Trophoblast cell (in vitro differentiated cells and primary cell): ENCODE measurements around the gene KIF26B.
A peak's percentile ranks its signal among the peaks of the same experiment; 100 is the strongest.

Experiments used
- DNase-seq, 2 donors: peaks; one replicate each; pipeline ENCODE4 v3.0.0-alpha.2; 2016
- H2AFZ ChIP-seq: 2 replicates; pipeline ENCODE4 v1.6.1; 2013; ENCODE audit warnings: low read length, moderate library complexity, mild to moderate bottlenecking; ENCODE audit not compliant: insufficient read depth, poor library complexity
- H2AK5ac ChIP-seq: 2 replicates; pipeline ENCODE4 v1.6.1; 2013; ENCODE audit warnings: mild to moderate bottlenecking, low read length
- H2BK120ac ChIP-seq: 2 replicates; pipeline ENCODE4 v1.6.1; 2013; ENCODE audit warnings: low read length, mild to moderate bottlenecking, moderate library complexity; ENCODE audit not compliant: insufficient read depth, poor library complexity
- H2BK12ac ChIP-seq: 2 replicates; pipeline ENCODE4 v1.6.1; 2013; ENCODE audit warnings: mild to moderate bottlenecking, low read length, moderate library complexity
- H2BK5ac ChIP-seq: 2 replicates; pipeline ENCODE4 v1.6.1; 2013; ENCODE audit warnings: low read length, low read depth, moderate library complexity, mild to moderate bottlenecking; ENCODE audit not compliant: poor library complexity
- H3K14ac ChIP-seq: 2 replicates; pipeline ENCODE4 v1.6.1; 2013; ENCODE audit warnings: mild to moderate bottlenecking, low read length
- H3K18ac ChIP-seq: 2 replicates; pipeline ENCODE4 v1.6.1; 2013; ENCODE audit warnings: mild to moderate bottlenecking, low read length
- H3K23ac ChIP-seq: 2 replicates; pipeline ENCODE4 v1.6.1; 2013; ENCODE audit warnings: low read length
- H3K27ac ChIP-seq: 2 replicates; pipeline ENCODE4 v1.5.1; 2013; ENCODE audit warnings: low read depth, mild to moderate bottlenecking, inconsistent platforms, low read length, moderate library complexity
- H3K27me3 ChIP-seq: 2 replicates; pipeline ENCODE4 v1.6.1; 2013; ENCODE audit warnings: inconsistent platforms, mild to moderate bottlenecking, low read length, moderate library complexity; ENCODE audit not compliant: insufficient read depth
- H3K36me3 ChIP-seq, 2 experiments: 1 replicate in 1 of 2; 2 replicates in 1 of 2; pipeline ENCODE4 v1.6.1; 2013; ENCODE audit warnings: low read length in 2 of 2, mild to moderate bottlenecking in 2 of 2, moderate library complexity in 1 of 2; ENCODE audit not compliant: insufficient read depth in 2 of 2, control insufficient read depth in 1 of 2
- H3K4ac ChIP-seq: 2 replicates; pipeline ENCODE4 v1.6.1; 2013; ENCODE audit warnings: low read depth, mild to moderate bottlenecking, low read length, moderate library complexity
- H3K4me1 ChIP-seq, 2 experiments: 1 replicate in 1 of 2; 2 replicates in 1 of 2; pipeline ENCODE4 v1.6.1; 2013; ENCODE audit warnings: low read length in 2 of 2, mild to moderate bottlenecking in 2 of 2, moderate library complexity in 1 of 2; ENCODE audit not compliant: insufficient read depth in 2 of 2, control insufficient read depth in 1 of 2
- H3K4me2 ChIP-seq: 2 replicates; pipeline ENCODE4 v1.6.1; 2013; ENCODE audit warnings: inconsistent platforms, mild to moderate bottlenecking, low read length, moderate library complexity
- H3K4me3 ChIP-seq: 2 replicates; pipeline ENCODE4 v1.5.1; 2013; ENCODE audit warnings: mild to moderate bottlenecking, low read depth, low read length, inconsistent platforms
- H3K79me1 ChIP-seq: one replicate; pipeline ENCODE4 v1.6.1; 2013; ENCODE audit warnings: low read length
- H3K79me2 ChIP-seq: 2 replicates; pipeline ENCODE4 v1.6.1; 2013; ENCODE audit warnings: low read length, mild to moderate bottlenecking; ENCODE audit not compliant: control insufficient read depth, insufficient read depth, poor library complexity
- H3K9ac ChIP-seq: 2 replicates; pipeline ENCODE4 v1.6.1; 2013; ENCODE audit warnings: mild to moderate bottlenecking, low read length
- H3K9me3 ChIP-seq: 2 replicates; pipeline ENCODE4 v1.6.1; 2013; ENCODE audit warnings: low read depth, mild to moderate bottlenecking, control low read depth, inconsistent platforms, low read length; ENCODE audit not compliant: insufficient read depth
- H4K12ac ChIP-seq: 2 replicates; pipeline ENCODE4 v1.6.1; 2013; ENCODE audit warnings: low read depth, mild to moderate bottlenecking, low read length, moderate library complexity
- H4K8ac ChIP-seq: 2 replicates; pipeline ENCODE4 v1.6.1; 2013; ENCODE audit warnings: low read depth, mild to moderate bottlenecking, low read length, moderate library complexity
- H4K91ac ChIP-seq: one replicate; pipeline ENCODE4 v1.6.1; 2013; ENCODE audit warnings: low read depth, mild to moderate bottlenecking, low read length, moderate library complexity
- WGBS: extraction: QIAGEN DNeasy Blood & Tissue Kit; methylation state at CpG from one replicate; pipeline ENCODE4 v1.1.7; 2013; ENCODE audit warnings: missing lambda C conversion rate; ENCODE audit not compliant: insufficient read length, insufficient coverage; ENCODE audit errors: extremely low coverage; 5-methylcytosine and 5-hydroxymethylcytosine counted together

KIF26B gene

GRCh38 chr1:245615001-245615400 lies 460.2 kb downstream of the KIF26B start:
- no peak overlapping the region for H4K91ac ChIP-seq
- H3K27ac ChIP-seq = no peak overlapping the region
- no peaks in the 10 kb centered on the region for H3K79me2 ChIP-seq
- no peaks in the 10 kb centered on the region for H3K9me3 ChIP-seq
- no peak overlapping the region for H3K4ac ChIP-seq
- no peak overlapping the region for H2AK5ac ChIP-seq
- no peak overlapping the region for H3K14ac ChIP-seq
- no CpG with 5 or more reads among the region's 4 CpGs for WGBS
- H4K12ac ChIP-seq = no peak overlapping the region
- H2BK12ac ChIP-seq = no peak overlapping the region
- H3K36me3 ChIP-seq = peaks cover 16 to 20% of the 10 kb centered on the region in 2 experiments
- no peak overlapping the region for H2BK5ac ChIP-seq
- DNase-seq = no peak
- no peaks in the 10 kb centered on the region for H3K27me3 ChIP-seq
- H3K18ac ChIP-seq = no peak overlapping the region
- no peak overlapping the region for H2AFZ ChIP-seq
- H4K8ac ChIP-seq = no peak overlapping the region
- H3K9ac ChIP-seq = no peak overlapping the region
- no peak overlapping the region for H3K4me2 ChIP-seq
- peaks cover 14 to 18% of the 10 kb centered on the region in 2 experiments for H3K4me1 ChIP-seq
- H3K23ac ChIP-seq = no peak overlapping the region
- no peak overlapping the region for H2BK120ac ChIP-seq
- no peak overlapping the region for H3K4me3 ChIP-seq
- peaks cover 14% of the 10 kb centered on the region for H3K79me1 ChIP-seq

DNA sequence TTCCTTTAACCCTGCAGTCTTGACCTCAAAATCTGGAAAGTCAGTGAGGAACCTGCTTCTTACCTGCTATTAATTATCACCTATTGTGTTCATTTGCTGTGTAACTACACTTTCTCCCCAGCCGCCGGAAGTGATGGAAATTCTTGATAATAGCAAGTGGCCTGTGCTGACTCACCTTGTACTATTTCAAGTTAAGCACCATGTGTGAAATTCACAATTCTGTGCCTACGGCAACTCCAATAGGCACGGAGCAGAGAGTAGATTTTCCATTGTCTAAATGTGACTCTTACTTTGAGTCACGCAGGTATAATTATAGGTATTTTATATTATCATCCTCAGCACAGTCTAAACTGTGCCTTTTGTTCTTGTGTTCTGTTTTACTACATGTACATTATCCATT lies 466.8 kb downstream of the KIF26B start:
- Histone ChIP-seq H3K79me2 (peaks cover 3% of the 10 kb centered on the region), H3K27ac (no peak overlapping the region), H4K8ac (no peak overlapping the region), H3K4me2 (no peak overlapping the region), H4K12ac (no peak overlapping the region), H2BK120ac (no peak overlapping the region), H3K4me1 (peaks cover 7% of the 10 kb centered on the region in 2 experiments), H3K18ac (no peak overlapping the region), H3K36me3 (peaks cover 7% of the 10 kb centered on the region in 2 experiments), H3K79me1 (peaks cover 4% of the 10 kb centered on the region), H4K91ac (no peak overlapping the region), H2BK5ac (no peak overlapping the region), H3K23ac (no peak overlapping the region), H2AFZ (no peak overlapping the region), H3K4me3 (no peak overlapping the region), H2BK12ac (no peak overlapping the region), H3K4ac (no peak overlapping the region), H2AK5ac (no peak overlapping the region), H3K14ac (no peak overlapping the region), H3K9me3 (no peaks in the 10 kb centered on the region), H3K27me3 (no peaks in the 10 kb centered on the region), H3K9ac (no peak overlapping the region)
- DNase-seq = peak; percentile 75 to 91
- WGBS = no CpG with 5 or more reads among the region's 5 CpGs

GRCh38 chr1:245622332-245623014 lies 467.7 kb downstream of the KIF26B start:
- Histone ChIP-seq H3K79me1 (peaks cover 4% of the 10 kb centered on the region), H3K36me3 (peaks cover 6 to 7% of the 10 kb centered on the region in 2 experiments), H4K8ac (peak overlapping the region; percentile 63), H2BK120ac (peak overlapping the region; percentile 61), H3K14ac (peak overlapping the region; percentile 59), H2AFZ (no peak overlapping the region), H4K91ac (peak overlapping the region; percentile 90), H3K9ac (no peak overlapping the region), H4K12ac (no peak overlapping the region), H3K4me2 (peak overlapping the region; percentile 49), H2BK12ac (peak overlapping the region; percentile 46), H3K4me1 (peaks cover 7% of the 10 kb centered on the region in 2 experiments), H3K4me3 (no peak overlapping the region), H3K9me3 (no peaks in the 10 kb centered on the region), H3K18ac (peak overlapping the region; percentile 67), H3K4ac (peak overlapping the region; percentile 75), H3K23ac (no peak overlapping the region), H2AK5ac (no peak overlapping the region), H3K27ac (peak overlapping the region; percentile 83), H3K27me3 (no peaks in the 10 kb centered on the region), H2BK5ac (peak overlapping the region; percentile 66), H3K79me2 (peaks cover 3% of the 10 kb centered on the region)
- DNase-seq = peak; percentile 73 to 83
- WGBS = no CpG with 5 or more reads among the region's 18 CpGs

- Histone ChIP-seq H2BK5ac (no peak overlapping the region), H4K8ac (no peak overlapping the region), H3K36me3 (peaks cover 4 to 5% of the 10 kb centered on the region in 2 experiments)
These were observed 486.6 kb downstream of the KIF26B start for GRCh38 chr1:245641384-245641783.

More at GRCh38 chr1:245641384-245641783, 486.6 kb downstream of the KIF26B start:
- Histone ChIP-seq H3K79me1 (peaks cover 5% of the 10 kb centered on the region), H3K4me1 (peaks cover 8 to 9% of the 10 kb centered on the region in 2 experiments), H3K27ac (no peak overlapping the region), H3K4ac (no peak overlapping the region), H3K9ac (no peak overlapping the region), H4K91ac (no peak overlapping the region), H2BK12ac (no peak overlapping the region), H3K18ac (no peak overlapping the region), H2BK120ac (no peak overlapping the region), H3K4me3 (no peak overlapping the region), H3K9me3 (peaks cover 5% of the 10 kb centered on the region), H3K79me2 (no peaks in the 10 kb centered on the region), H2AFZ (no peak overlapping the region), H3K23ac (no peak overlapping the region), H3K27me3 (no peaks in the 10 kb centered on the region), H4K12ac (no peak overlapping the region), H3K14ac (no peak overlapping the region), H2AK5ac (no peak overlapping the region), H3K4me2 (no peak overlapping the region)
- DNase-seq = no peak
- no CpG with 5 or more reads among the region's 1 CpG for WGBS
